GM18511 (cell line): Measurements from ENCODE around the gene LNP1.
"Not testable (repeated sequence)": the region's sequence is repeated elsewhere in the genome, so short reads cannot be mapped to it uniquely, and the experiment has no call there.

ENCODE experiments used
- ATAC-seq: cut with Tn5 transposase; IDR thresholded peaks from one replicate; pipeline ENCODE4 v1.9.1; 2021; ENCODE audit warnings: mild to moderate bottlenecking, moderate library complexity; ENCODE audit not compliant: unreplicated experiment

Gene LNP1

GRCh38 chr3:100400780-100401673 is at the start of gene LNP1, which contains the start of gene TOMM70:
Gene LNP1, plus strand, starts transcription at chr3:100401539. Its CDS starts 28,191 bp downstream, at chr3:100429730.
Gene TOMM70, minus strand, starts transcription at chr3:100401089. Its CDS starts 140 bp downstream, at chr3:100400949.
- ATAC-seq, result peak; percentile 93

- ATAC-seq, result not testable (repeated sequence)
Observed at GRCh38 chr3:100351770-100352169, 49.6 kb upstream of the LNP1 start.

GRCh38 chr3:100352296-100353231 is 48.8 kb upstream of the LNP1 start:
- ATAC-seq, result no peak

GRCh38 chr3:100354850-100355249 is 46.5 kb upstream of the LNP1 start:
- no peak for ATAC-seq

GRCh38 chr3:100358413-100358812 is 42.9 kb upstream of the LNP1 start:
- no peak for ATAC-seq

- no peak for ATAC-seq
Observed at GRCh38 chr3:100359035-100359434, 42.3 kb upstream of the LNP1 start.

- no peak for ATAC-seq
Observed at GRCh38 chr3:100360757-100361496, 40.4 kb upstream of the LNP1 start.

GRCh38 chr3:100361897-100362296 is 39.4 kb upstream of the LNP1 start:
- ATAC-seq, result no peak

GRCh38 chr3:100364421-100364820 is 36.9 kb upstream of the LNP1 start:
- ATAC-seq, result no peak

GRCh38 chr3:100366424-100366823 is 34.9 kb upstream of the LNP1 start:
- ATAC-seq, result no peak

GRCh38 chr3:100368441-100368840 is 32.9 kb upstream of the LNP1 start:
- ATAC-seq, result no peak

- ATAC-seq, result no peak
Observed at GRCh38 chr3:100370756-100371155, 30.6 kb upstream of the LNP1 start.

- no peak for ATAC-seq
Observed at GRCh38 chr3:100374521-100374920, 26.8 kb upstream of the LNP1 start.

- no peak for ATAC-seq
Observed at GRCh38 chr3:100376301-100376700, 25.0 kb upstream of the LNP1 start.

GRCh38 chr3:100384733-100385525 is 16.4 kb upstream of the LNP1 start:
- no peak for ATAC-seq

GRCh38 chr3:100386437-100387074 is 14.8 kb upstream of the LNP1 start:
- no peak for ATAC-seq

- ATAC-seq, result no peak
Observed at GRCh38 chr3:100389025-100389424, 12.3 kb upstream of the LNP1 start.

- no peak for ATAC-seq
Observed at GRCh38 chr3:100395679-100396431, 5.5 kb upstream of the LNP1 start.

- ATAC-seq, result no peak
Observed at GRCh38 chr3:100396967-100397366, 4.4 kb upstream of the LNP1 start.
